Neutrophil (primary cell): ENCODE measurements around the gene DENND10.

Experiments
- H3K27ac ChIP-seq: fragments of 200-600 bp; sonication (generic); 2 replicates; pipeline ENCODE4 v1.5.1; 2016; ENCODE audit warnings: mild to moderate bottlenecking, moderate library complexity
- H3K27me3 ChIP-seq: fragments of 200-600 bp; sonication (generic); 2 replicates; pipeline ENCODE4 v1.6.0; 2016; ENCODE audit warnings: mild to moderate bottlenecking
- H3K36me3 ChIP-seq: fragments of 200-600 bp; sonication (generic); 2 replicates; pipeline ENCODE4 v1.5.1; 2017
- H3K4me1 ChIP-seq, 2 experiments: fragments of 200-600 bp in 1 of 2; sonication (generic) in 1 of 2; 1 replicate in 1 of 2; 2 replicates in 1 of 2; pipeline versions ENCODE4 v1.5.1 to v1.6.1; 2013 to 2016; ENCODE audit warnings: low read depth in 1 of 2, low read length in 1 of 2, mild to moderate bottlenecking in 1 of 2, moderate library complexity in 1 of 2; ENCODE audit not compliant: control insufficient read depth in 1 of 2, insufficient read depth in 1 of 2
- H3K4me3 ChIP-seq, 2 experiments: fragments of 200-600 bp in 1 of 2; sonication (generic) in 1 of 2; 1 replicate in 1 of 2; 2 replicates in 1 of 2; pipeline ENCODE4 v1.5.1; 2013 to 2016; ENCODE audit warnings: low read depth in 1 of 2, low read length in 1 of 2, mild to moderate bottlenecking in 1 of 2, moderate library complexity in 1 of 2
- H3K9me3 ChIP-seq: fragments of 200-600 bp; sonication (generic); 2 replicates; pipeline ENCODE4 v1.5.1; 2016
- TF ChIP-seq, protein P1 (sequence below): fragments of 200-600 bp; sonication (generic); IDR thresholded peaks from 2 replicates; pipeline ENCODE4 v1.5.1; 2016; ENCODE audit warnings: antibody characterized with exemption

The DENND10 gene, protein sequence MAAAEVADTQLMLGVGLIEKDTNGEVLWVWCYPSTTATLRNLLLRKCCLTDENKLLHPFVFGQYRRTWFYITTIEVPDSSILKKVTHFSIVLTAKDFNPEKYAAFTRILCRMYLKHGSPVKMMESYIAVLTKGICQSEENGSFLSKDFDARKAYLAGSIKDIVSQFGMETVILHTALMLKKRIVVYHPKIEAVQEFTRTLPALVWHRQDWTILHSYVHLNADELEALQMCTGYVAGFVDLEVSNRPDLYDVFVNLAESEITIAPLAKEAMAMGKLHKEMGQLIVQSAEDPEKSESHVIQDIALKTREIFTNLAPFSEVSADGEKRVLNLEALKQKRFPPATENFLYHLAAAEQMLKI

GRCh38 chr10:119103903-119104653 is at the start of gene DENND10:
DENND10 (plus strand) TSS chr10:119104113; CDS start chr10:119104143, 30 bp downstream.
- H3K4me3 ChIP-seq, result peak within 1 kb of the TSS; percentile 79 to 92
- H3K9me3 ChIP-seq, result no peaks in the 10 kb centered on the region
- peak within 1 kb of the TSS; percentile 87 for H3K27ac ChIP-seq
- TF ChIP-seq, protein P1, sequence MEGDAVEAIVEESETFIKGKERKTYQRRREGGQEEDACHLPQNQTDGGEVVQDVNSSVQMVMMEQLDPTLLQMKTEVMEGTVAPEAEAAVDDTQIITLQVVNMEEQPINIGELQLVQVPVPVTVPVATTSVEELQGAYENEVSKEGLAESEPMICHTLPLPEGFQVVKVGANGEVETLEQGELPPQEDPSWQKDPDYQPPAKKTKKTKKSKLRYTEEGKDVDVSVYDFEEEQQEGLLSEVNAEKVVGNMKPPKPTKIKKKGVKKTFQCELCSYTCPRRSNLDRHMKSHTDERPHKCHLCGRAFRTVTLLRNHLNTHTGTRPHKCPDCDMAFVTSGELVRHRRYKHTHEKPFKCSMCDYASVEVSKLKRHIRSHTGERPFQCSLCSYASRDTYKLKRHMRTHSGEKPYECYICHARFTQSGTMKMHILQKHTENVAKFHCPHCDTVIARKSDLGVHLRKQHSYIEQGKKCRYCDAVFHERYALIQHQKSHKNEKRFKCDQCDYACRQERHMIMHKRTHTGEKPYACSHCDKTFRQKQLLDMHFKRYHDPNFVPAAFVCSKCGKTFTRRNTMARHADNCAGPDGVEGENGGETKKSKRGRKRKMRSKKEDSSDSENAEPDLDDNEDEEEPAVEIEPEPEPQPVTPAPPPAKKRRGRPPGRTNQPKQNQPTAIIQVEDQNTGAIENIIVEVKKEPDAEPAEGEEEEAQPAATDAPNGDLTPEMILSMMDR, result peak; percentile 60
- H3K27me3 ChIP-seq, result no peaks in the 10 kb centered on the region
- peaks cover 11% of the 10 kb centered on the region for H3K36me3 ChIP-seq
- H3K4me1 ChIP-seq, result peaks cover 49 to 61% of the 10 kb centered on the region in 2 experiments

DNA sequence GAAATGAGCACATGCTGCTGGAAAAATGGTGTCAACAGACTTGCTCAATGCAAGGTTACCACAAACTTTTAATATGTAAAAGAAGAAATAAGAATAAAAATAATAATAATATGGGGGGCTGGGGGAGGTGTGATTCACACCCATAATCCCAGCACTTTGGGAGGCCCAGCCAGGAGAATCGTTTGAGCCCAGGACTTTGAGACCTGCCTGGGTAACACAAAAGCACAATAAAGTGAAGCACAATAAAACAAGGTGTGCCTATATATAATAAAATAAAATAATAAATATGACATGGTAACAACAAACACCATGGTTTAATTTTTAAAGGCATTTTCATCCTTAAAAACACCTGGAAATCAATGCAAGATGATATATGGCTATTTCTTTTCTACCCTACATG is 48.4 kb upstream of the DENND10 start:
- Histone ChIP-seq H3K4me3 (no peak overlapping the region), H3K4me1 (no peaks in the 10 kb centered on the region), H3K27ac (no peak overlapping the region), H3K27me3 (no peaks in the 10 kb centered on the region), H3K36me3 (peaks cover 75% of the 10 kb centered on the region), H3K9me3 (no peaks in the 10 kb centered on the region)
- TF ChIP-seq, protein P1, result no peak

- Histone ChIP-seq H3K27me3 (no peaks in the 10 kb centered on the region), H3K4me3 (no peak overlapping the region), H3K9me3 (no peaks in the 10 kb centered on the region), H3K27ac (no peak overlapping the region), H3K4me1 (no peaks in the 10 kb centered on the region), H3K36me3 (peaks cover 68% of the 10 kb centered on the region)
- TF ChIP-seq, protein P1, result no peak
These were observed 45.9 kb upstream of the DENND10 start for GRCh38 chr10:119058010-119058409.

- TF ChIP-seq, protein P1, result no peak
- no peaks in the 10 kb centered on the region for H3K4me1 ChIP-seq
These were observed 44.4 kb upstream of the DENND10 start for GRCh38 chr10:119059557-119059956.

GRCh38 chr10:119060107-119060506 is 43.8 kb upstream of the DENND10 start:
- no peaks in the 10 kb centered on the region for H3K27me3 ChIP-seq
- TF ChIP-seq, protein P1, result no peak
- no peak overlapping the region for H3K27ac ChIP-seq
- H3K4me1 ChIP-seq, result no peaks in the 10 kb centered on the region
- H3K9me3 ChIP-seq, result no peaks in the 10 kb centered on the region
- peaks cover 86% of the 10 kb centered on the region for H3K36me3 ChIP-seq
- no peak overlapping the region for H3K4me3 ChIP-seq

More at GRCh38 chr10:119059557-119059956, 44.4 kb upstream of the DENND10 start:
- H3K9me3 ChIP-seq, result no peaks in the 10 kb centered on the region
- H3K4me3 ChIP-seq, result no peak overlapping the region
- peaks cover 81% of the 10 kb centered on the region for H3K36me3 ChIP-seq
- H3K27me3 ChIP-seq, result no peaks in the 10 kb centered on the region
- H3K27ac ChIP-seq, result no peak overlapping the region
